Suppressor macrophage (primary cell): ENCODE data around the gene CHMP4A.
"Not testable (repeated sequence)": the region's sequence is repeated elsewhere in the genome, so short reads cannot be mapped to it uniquely, and the experiment has no call there.

Experiments used
- DNase-seq, 4 experiments: peaks; one replicate each; pipeline ENCODE4 v3.0.0-alpha.2; 2020 to 2022

CHMP4A gene

GRCh38 chr14:24246765-24247212 lies 33.5 kb upstream of the CHMP4A start:
- DNase-seq = peak in 2 of 4 experiments; percentile 8 to 24

- not testable (repeated sequence) for DNase-seq
These were observed 32.1 kb upstream of the CHMP4A start for GRCh38 chr14:24245350-24245749.

GRCh38 chr14:24243336-24243836 lies 30.1 kb upstream of the CHMP4A start:
- peak in 3 of 4 experiments; percentile 58 to 69 (median 68) for DNase-seq

GRCh38 chr14:24241829-24242443 lies 28.6 kb upstream of the CHMP4A start:
- peak; percentile 92 to 97 (median 96) for DNase-seq

- DNase-seq = no peak
These were observed 27.0 kb upstream of the CHMP4A start for GRCh38 chr14:24240110-24240918.

GRCh38 chr14:24238527-24239037 lies 25.3 kb upstream of the CHMP4A start:
- DNase-seq = no peak

- no peak for DNase-seq
These were observed 24.8 kb upstream of the CHMP4A start for GRCh38 chr14:24238123-24238522.

- DNase-seq = no peak
These were observed 24.2 kb upstream of the CHMP4A start for GRCh38 chr14:24237463-24237955.

GRCh38 chr14:24236689-24237462 lies 23.6 kb upstream of the CHMP4A start:
- no peak for DNase-seq

- no peak for DNase-seq
These were observed 22.8 kb upstream of the CHMP4A start for GRCh38 chr14:24235804-24236688.

GRCh38 chr14:24234095-24235005 lies 21.1 kb upstream of the CHMP4A start:
- DNase-seq = no peak

GRCh38 chr14:24233538-24233866 lies 20.2 kb upstream of the CHMP4A start:
- DNase-seq = peak in 1 of 4 experiments; percentile 9

GRCh38 chr14:24232645-24233537 lies 19.6 kb upstream of the CHMP4A start, which contains the start of gene GMPR2:
GMPR2 (plus strand) TSS chr14:24232929; CDS start chr14:24233254, 325 bp downstream.
- DNase-seq = peak in 1 of 4 experiments; percentile 88

GRCh38 chr14:24232121-24232644 lies 18.9 kb upstream of the CHMP4A start, which contains the start of gene NEDD8:
NEDD8 (minus strand) TSS chr14:24232367; CDS start chr14:24232267, 100 bp downstream.
- DNase-seq = peak; percentile 96 to 99 (median 97)

- DNase-seq = peak in 2 of 4 experiments; percentile 6 to 18
These were observed 18.2 kb upstream of the CHMP4A start for GRCh38 chr14:24231263-24232120.

- DNase-seq = no peak
These were observed 15.6 kb upstream of the CHMP4A start for GRCh38 chr14:24228902-24229301.

- DNase-seq = no peak
These were observed 13.2 kb upstream of the CHMP4A start for GRCh38 chr14:24226473-24226872.

GRCh38 chr14:24224618-24225071 lies 11.4 kb upstream of the CHMP4A start:
- no peak for DNase-seq
